ENCODE measurements around the gene SIAH2.

Gene SIAH2

GRCh38 chr3:150738688-150739087, 24.3 kb downstream of the SIAH2 start:
- no peak overlapping the region for H3K4me3 ChIP-seq (ENCODE audit: low read length)
- no peak for TF ChIP-seq ZNF274 (IDR thresholded peaks at IDR 0.05; ENCODE audit: low read depth, low read length)

DNA sequence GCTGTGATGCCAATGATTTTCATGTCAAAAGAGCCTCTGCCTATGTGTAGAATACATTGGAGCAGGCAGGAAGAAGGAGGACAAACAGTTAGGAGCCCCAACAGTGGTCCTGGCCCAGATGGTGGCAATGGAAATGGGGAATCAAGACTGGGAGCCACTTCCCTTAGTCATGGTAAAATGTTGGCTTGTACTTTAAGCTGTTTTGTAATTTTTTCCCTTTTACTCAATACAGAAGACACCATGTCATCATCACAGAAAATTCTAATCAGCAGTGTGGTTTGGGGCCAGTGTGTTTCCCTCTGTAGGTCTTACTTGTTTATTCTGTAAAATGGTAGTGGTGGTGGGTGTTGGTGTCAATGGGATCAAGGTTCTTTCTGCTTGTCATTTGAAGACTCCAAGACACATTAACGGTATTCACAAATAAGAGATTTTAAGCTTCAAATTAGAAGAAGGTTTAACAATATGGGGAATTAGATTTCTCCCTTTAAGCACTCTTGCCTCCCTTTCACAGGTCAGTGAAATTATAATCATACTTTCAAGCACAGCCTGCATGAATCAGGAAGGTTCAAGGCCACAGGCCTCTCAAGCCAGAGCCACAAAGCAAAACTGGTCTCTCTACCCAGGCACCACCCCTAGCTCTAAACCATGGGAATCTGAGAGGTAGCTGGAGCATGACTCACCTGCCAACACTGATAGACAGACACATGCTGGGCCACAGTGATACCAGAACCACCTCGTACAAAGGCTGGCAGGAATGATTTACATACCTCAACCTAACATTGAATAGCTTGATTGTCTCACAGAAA, 24.9 kb downstream of the SIAH2 start:
- H3K4me3 ChIP-seq (ENCODE audit: low read length), result no peak overlapping the region

DNA sequence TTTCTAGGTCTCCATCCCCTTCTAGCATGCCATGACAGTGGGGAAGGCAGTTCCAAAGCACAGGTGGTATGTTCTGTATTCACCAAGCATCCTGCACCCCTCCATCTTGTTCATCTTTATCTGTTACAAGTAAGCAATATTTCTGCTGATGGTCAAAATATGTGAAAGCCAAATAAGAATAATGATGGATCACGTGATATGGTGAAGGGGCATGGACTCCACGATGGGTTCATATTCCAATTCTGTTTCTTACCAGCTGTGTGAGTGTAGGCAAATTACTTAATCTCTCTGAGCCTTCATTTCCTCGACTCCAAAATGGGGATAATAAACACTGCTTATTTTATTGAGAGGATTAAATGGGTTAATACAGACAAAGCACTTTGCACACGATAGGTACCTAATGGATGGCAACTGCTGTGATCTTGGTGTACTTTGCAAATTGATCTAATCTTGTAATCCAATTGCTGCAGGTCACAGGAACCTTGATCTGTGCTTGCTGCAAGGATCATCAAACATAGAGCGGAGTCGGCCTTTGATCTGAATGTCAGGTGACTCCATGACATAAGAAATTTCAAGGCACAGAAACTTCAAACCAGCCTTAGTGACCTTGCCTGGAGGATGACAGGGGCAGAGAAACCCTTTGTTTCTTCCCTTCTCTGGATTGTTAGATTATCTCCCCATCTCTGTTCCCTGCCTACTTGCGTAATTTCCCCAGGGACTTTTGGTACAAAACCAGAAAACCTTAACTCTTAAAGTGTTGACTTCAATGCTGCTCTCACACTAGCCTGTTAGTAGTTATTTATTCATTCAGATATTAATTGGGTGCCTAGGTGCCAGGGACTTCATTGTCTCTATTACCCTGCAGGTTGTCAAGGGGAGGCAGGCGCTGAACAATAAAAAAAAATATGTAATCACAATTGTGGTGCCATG, 25.8 kb downstream of the SIAH2 start:
- H3K4me3 ChIP-seq (ENCODE audit: low read length), result no peak overlapping the region
- no peak for TF ChIP-seq ZNF274 (IDR thresholded peaks at IDR 0.05; ENCODE audit: low read depth, low read length)

More for the DNA sequence above, 24.9 kb downstream of the SIAH2 start:
- TF ChIP-seq ZNF274 (IDR thresholded peaks at IDR 0.05; ENCODE audit: low read depth, low read length), result no peak

DNA sequence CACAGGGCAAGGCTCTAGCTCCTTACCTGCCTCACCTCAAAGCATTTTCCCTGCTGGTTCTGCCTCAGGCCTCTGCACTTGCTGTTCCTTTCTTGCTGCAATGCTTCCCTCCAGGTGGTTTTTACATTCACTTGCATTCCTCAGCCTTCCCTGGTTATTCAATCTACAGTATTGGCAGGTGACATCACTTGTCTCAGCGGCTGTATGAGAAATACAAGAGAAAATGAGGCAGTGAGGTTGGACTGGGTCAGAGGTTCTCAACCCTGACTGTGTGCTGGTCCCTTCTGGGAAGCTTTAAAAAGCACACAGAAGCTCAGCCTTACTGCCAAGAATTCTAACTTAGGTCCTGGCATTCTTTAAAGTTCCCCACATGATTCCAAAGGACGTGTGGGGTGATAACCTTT, 26.7 kb downstream of the SIAH2 start:
- no peak overlapping the region for H3K4me3 ChIP-seq (ENCODE audit: low read length)
- no peak for TF ChIP-seq ZNF274 (IDR thresholded peaks at IDR 0.05; ENCODE audit: low read depth, low read length)

GRCh38 chr3:150734795-150735119, 28.2 kb downstream of the SIAH2 start:
- TF ChIP-seq ZNF274 (IDR thresholded peaks at IDR 0.05; ENCODE audit: low read depth, low read length), result no peak
- H3K4me3 ChIP-seq (ENCODE audit: low read length), result no peak overlapping the region

DNA sequence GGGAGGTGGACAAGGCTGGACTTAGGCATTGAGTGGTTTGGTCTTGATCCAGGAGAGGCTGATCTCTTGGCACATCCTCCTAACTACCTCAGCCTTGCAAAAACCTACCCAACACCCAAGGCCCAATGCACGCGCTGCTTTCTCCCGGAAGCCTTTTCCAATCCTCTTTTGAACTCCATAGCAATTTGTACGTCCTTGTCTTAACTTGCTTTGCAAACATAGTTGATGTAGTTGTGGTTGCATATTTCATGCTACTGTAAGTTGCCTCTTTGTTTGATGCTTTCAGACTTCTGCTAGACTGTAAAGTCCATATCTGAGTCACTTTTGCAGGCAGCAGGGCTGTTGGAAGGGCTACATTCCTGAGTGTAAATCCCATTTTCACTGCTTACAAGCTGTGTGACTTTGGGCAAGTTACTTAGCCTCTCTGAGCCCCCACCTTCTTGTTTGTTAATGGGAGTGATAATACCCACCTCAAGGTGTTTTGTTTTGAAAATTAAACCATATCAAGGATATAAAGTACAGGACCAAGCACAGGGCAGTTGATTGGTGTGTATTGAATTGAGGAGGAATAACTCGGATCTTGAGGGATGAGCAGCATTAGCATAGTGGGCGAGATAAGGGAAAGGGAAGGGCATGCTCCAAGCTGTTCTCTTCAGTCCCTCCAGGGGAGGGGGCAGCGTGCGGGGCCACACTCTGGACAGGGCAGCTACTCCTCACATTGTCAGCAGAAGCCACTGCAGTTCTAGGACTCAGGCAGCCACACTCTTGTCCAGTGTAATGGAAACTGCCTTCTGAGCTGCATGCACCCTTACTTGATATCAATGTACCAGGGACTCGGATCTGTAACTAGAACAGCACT, 28.8 kb downstream of the SIAH2 start:
- no peak for TF ChIP-seq ZNF274 (IDR thresholded peaks at IDR 0.05; ENCODE audit: low read depth, low read length)
- H3K4me3 ChIP-seq (ENCODE audit: low read length), result no peak overlapping the region

DNA sequence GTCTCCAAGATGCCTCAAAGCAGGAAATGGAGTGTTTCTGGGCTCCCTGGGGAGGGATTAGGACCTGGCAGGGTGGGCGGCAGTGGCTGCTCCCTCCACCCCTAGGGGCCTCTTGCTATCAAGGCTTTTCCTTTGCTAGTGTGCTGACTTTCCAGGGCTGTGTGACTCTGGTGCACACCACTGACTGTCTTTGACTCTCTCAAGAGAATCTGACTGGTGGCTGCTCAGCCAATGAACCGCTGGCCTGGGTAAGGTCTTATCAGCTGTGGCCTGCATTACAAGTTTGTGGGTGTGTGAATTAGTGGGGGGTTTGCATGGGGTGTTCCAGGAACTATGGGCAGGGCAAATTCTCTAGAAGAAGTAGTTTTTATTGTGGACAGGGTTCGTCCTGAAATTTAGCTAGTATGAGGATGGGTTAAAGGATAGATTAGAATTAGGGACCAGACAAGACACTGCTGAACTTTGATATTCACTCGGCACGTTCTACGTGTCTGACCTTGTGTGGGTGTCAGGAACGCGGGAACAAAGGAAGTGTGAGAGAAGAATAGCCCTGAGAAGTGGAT, 29.5 kb downstream of the SIAH2 start:
- H3K4me3 ChIP-seq (ENCODE audit: low read length), result no peak overlapping the region
- no peak for TF ChIP-seq ZNF274 (IDR thresholded peaks at IDR 0.05; ENCODE audit: low read depth, low read length)

- H3K4me3 ChIP-seq (ENCODE audit: low read length), result no peak overlapping the region
- no peak for TF ChIP-seq ZNF274 (IDR thresholded peaks at IDR 0.05; ENCODE audit: low read depth, low read length)
These were observed 33.1 kb downstream of the SIAH2 start for GRCh38 chr3:150729682-150730360.

DNA sequence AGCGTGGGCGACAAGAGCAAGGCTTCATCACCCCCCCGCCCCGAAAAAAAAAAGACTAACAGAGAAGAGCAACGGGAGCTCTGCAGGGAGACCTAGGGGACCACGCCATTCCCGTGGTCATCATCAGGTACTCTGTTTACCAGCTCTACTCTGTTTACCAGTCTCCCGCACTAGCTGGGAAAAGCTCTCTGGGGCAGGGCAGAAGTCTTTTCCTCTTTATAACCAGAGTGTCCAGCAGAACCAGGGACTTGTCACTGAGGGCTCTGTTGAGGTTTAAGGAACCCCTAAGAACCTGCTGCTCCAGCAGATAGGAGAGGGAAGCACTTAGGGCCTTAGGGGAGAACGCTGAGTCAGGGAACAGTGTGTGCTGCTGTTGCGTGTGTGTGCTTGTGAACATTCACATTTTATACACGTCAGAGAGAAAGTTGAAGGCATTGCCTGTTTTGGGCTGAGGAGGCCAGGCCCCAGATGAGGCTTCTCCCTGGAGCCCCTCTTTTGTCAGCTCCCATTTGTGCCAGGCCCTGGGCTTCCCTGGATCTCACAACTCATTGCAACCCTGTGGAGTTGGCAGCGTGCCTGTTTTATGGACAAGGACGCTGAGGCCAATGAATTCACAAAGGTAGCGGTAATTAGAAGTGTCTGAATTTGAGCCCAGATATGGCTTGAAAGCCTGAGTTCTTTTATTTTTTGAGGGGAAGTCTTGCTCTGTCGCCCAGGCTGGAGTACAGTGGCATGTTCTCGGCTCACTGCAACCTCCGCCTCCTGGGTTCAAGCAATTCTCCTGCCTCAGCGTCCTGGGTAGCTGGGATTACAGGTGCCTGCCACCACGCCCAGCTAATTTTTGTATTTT, 35.1 kb downstream of the SIAH2 start:
- TF ChIP-seq ZNF274 (IDR thresholded peaks at IDR 0.05; ENCODE audit: low read depth, low read length), result no peak
- no peak overlapping the region for H3K4me3 ChIP-seq (ENCODE audit: low read length)

- TF ChIP-seq ZNF274 (IDR thresholded peaks at IDR 0.05; ENCODE audit: low read depth, low read length), result no peak
- no peak overlapping the region for H3K4me3 ChIP-seq (ENCODE audit: low read length)
These were observed 37.4 kb downstream of the SIAH2 start for GRCh38 chr3:150725548-150725947.

DNA sequence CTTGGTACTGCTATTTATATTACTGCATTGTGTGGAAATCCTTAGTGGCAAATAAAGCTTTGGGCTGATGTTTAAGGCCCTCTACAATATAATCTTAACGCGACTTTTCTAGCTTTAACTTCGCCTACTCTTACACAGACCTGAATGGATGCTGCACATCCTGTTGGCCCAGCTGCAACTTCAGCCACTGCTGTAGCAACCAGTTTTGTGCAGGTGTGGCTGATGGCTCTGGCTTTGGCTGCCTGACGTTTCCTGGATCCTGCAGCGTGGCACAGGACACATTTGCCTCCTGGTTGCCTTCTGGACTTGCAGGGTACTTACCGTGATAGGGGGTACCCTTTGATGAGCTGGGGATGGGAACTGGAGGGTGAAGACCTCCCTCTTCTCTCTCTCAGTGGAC, 39.0 kb downstream of the SIAH2 start:
- no peak overlapping the region for H3K4me3 ChIP-seq (ENCODE audit: low read length)
- no peak for TF ChIP-seq ZNF274 (IDR thresholded peaks at IDR 0.05; ENCODE audit: low read depth, low read length)

GRCh38 chr3:150722267-150722666, 40.7 kb downstream of the SIAH2 start:
- no peak for TF ChIP-seq ZNF274 (IDR thresholded peaks at IDR 0.05; ENCODE audit: low read depth, low read length)
- no peak overlapping the region for H3K4me3 ChIP-seq (ENCODE audit: low read length)
